Upper lobe of left lung (tissue), 6 donors: ENCODE data around the gene PDK2. TPM values are rescaled to one million over a fixed set of nuclear protein-coding genes. Genes with fewer than 3 reads are reported as not detected.
A peak's percentile ranks its signal among the peaks of the same experiment; 100 is the strongest.
"Not testable (repeated sequence)": the region's sequence is repeated elsewhere in the genome, so short reads cannot be mapped to it uniquely, and the experiment has no call there.

Source experiments
- ATAC-seq, 2 donors: fragments of 200-7000 bp; cut with Tn5 transposase; one replicate each; pipeline ENCODE4 v1.9.1; 2022; ENCODE audit warnings: mild to moderate bottlenecking in 2 of 2, moderate library complexity in 2 of 2; ENCODE audit not compliant: low FRiP score in 2 of 2
- DNase-seq, 2 donors: peaks; one replicate each; pipeline ENCODE4 v3.0.0-alpha.2; 2019 to 2020
- H3K27ac ChIP-seq, 4 donors: fragments of 200-600 bp; sonication (generic); one replicate each; pipeline ENCODE4 v1.5.1; 2016 to 2019
- H3K27me3 ChIP-seq, 4 donors: fragments of 200-600 bp; sonication (generic); one replicate each; pipeline ENCODE4 v1.5.1; 2017 to 2019
- H3K36me3 ChIP-seq, 4 donors: fragments of 200-600 bp; sonication (generic); one replicate each; pipeline ENCODE4 v1.5.1; 2016 to 2019
- H3K4me1 ChIP-seq, 4 donors: fragments of 200-600 bp; sonication (generic); one replicate each; pipeline ENCODE4 v1.5.1; 2018 to 2019
- H3K4me3 ChIP-seq, 4 donors: fragments of 200-600 bp; sonication (generic); one replicate each; pipeline ENCODE4 v1.5.1; 2017 to 2019; ENCODE audit warnings: mild to moderate bottlenecking in 2 of 4, moderate library complexity in 1 of 4
- H3K9me3 ChIP-seq, 4 donors: fragments of 200-600 bp; sonication (generic); one replicate each; pipeline ENCODE4 v1.5.1; 2018 to 2019
- EP300 ChIP-seq, 4 donors: sonication (generic); formaldehyde crosslinking; IDR thresholded peaks; one replicate each; pipeline ENCODE4 v1.5.1; 2017; ENCODE audit warnings: antibody characterized with exemption in 4 of 4, control low read depth in 2 of 4
- POLR2A ChIP-seq, 4 donors: fragments of 450-650 bp; IDR thresholded peaks; one replicate each; pipeline ENCODE4 v1.5.1; 2016 to 2017; ENCODE audit warnings: antibody characterized with exemption in 4 of 4, mild to moderate bottlenecking in 2 of 4
- POLR2AphosphoS5 ChIP-seq, 2 donors: sonication (generic); formaldehyde crosslinking; IDR thresholded peaks; one replicate each; pipeline ENCODE4 v1.5.1; 2017; ENCODE audit warnings: antibody characterized with exemption in 2 of 2
- WGBS, 2 donors: methylation state at CpG; one replicate each; pipeline ENCODE4 v1.1.5; 2017 to 2018; 5-methylcytosine and 5-hydroxymethylcytosine counted together
- total RNA-seq, 6 donors: library from RNA; depleted of rRNA in 4 of 6; stranded (reverse); fragments of >200 nt in 4 of 6; gene quantifications; one replicate each; pipeline versions ENCODE4 v1.1.0 to v1.2.1, GENCODE V29; 2016 to 2021
- TF ChIP-seq, protein P1 (sequence below), 6 experiments: fragments of 450-650 bp in 4 of 6; fragments of 200-600 bp in 2 of 6; sonication (generic) in 2 of 6; IDR thresholded peaks; one replicate each; pipeline ENCODE4 v1.5.1; 2016 to 2019; ENCODE audit warnings: antibody characterized with exemption in 6 of 6
- donor health status: DM: no; HTN: no; CAD: no; lungs with moderate emphysema.
- donor health status: DM: no; HTN: yes; CAD: no; lungs with severe emphysema.

PDK2 gene
- total RNA-seq, 6 donors from 2014 or later = 15.7 to 80.7 (median 34.9) TPM

- peaks cover 0 to 6% (median 1%) of the 10 kb centered on the region in 4 donors for H3K36me3 ChIP-seq
- peak; percentile 44 to 86 for ATAC-seq
- H3K27ac ChIP-seq = peak overlapping the region; percentile 90 to 97 (median 92)
- peak in 1 of 2 donors; percentile 91 for DNase-seq
- WGBS, 2 donors = 69 to 77% methylated on average over 9 of the region's 9 CpGs
- H3K27me3 ChIP-seq = no peaks in the 10 kb centered on the region
- peak overlapping the region in 1 of 4 donors; percentile 85 for H3K4me3 ChIP-seq
- peaks cover 82 to 88% (median 84%) of the 10 kb centered on the region in 4 donors for H3K4me1 ChIP-seq
- TF ChIP-seq POLR2AphosphoS5 (IDR thresholded peaks at IDR 0.05) = peak; percentile 49 to 66
- TF ChIP-seq, protein P1, sequence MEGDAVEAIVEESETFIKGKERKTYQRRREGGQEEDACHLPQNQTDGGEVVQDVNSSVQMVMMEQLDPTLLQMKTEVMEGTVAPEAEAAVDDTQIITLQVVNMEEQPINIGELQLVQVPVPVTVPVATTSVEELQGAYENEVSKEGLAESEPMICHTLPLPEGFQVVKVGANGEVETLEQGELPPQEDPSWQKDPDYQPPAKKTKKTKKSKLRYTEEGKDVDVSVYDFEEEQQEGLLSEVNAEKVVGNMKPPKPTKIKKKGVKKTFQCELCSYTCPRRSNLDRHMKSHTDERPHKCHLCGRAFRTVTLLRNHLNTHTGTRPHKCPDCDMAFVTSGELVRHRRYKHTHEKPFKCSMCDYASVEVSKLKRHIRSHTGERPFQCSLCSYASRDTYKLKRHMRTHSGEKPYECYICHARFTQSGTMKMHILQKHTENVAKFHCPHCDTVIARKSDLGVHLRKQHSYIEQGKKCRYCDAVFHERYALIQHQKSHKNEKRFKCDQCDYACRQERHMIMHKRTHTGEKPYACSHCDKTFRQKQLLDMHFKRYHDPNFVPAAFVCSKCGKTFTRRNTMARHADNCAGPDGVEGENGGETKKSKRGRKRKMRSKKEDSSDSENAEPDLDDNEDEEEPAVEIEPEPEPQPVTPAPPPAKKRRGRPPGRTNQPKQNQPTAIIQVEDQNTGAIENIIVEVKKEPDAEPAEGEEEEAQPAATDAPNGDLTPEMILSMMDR (IDR thresholded peaks at IDR 0.05) = no peak
- TF ChIP-seq POLR2A (IDR thresholded peaks at IDR 0.05) = peak in 2 of 4 donors; percentile 33 to 62
- peak in 1 of 4 donors; percentile 65 for TF ChIP-seq EP300 (IDR thresholded peaks at IDR 0.05)
- no peaks in the 10 kb centered on the region for H3K9me3 ChIP-seq
These were observed 34.0 kb upstream of the PDK2 start for GRCh38 chr17:50060951-50061712.

DNA sequence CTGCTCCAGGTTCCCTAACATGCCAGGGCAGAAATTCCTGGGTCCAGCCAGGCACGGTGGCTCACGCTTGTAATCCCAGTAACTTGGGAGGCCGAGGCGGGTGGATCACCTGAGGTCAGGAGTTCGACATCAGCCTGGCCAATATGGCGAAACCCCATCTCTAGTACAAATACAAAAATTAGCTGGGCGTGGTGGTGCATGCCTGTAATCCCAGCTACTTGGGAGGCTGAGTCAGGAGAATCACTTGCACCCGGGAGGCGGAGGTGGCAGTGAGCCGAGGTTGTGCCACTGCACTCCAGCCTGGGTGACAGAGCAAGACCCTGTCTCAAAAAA is 33.5 kb upstream of the PDK2 start:
- not testable (repeated sequence) for H3K9me3 ChIP-seq, H3K36me3 ChIP-seq, ATAC-seq, DNase-seq, H3K27me3 ChIP-seq
- peaks cover 82 to 88% (median 84%) of the 10 kb centered on the region in 4 donors for H3K4me1 ChIP-seq
- H3K27ac ChIP-seq = peak overlapping the region; percentile 90 to 97 (median 92)
- 61 to 76% methylated on average over 10 of the region's 10 CpGs for WGBS, 2 donors
- peak overlapping the region in 1 of 4 donors; percentile 18 for H3K4me3 ChIP-seq

DNA sequence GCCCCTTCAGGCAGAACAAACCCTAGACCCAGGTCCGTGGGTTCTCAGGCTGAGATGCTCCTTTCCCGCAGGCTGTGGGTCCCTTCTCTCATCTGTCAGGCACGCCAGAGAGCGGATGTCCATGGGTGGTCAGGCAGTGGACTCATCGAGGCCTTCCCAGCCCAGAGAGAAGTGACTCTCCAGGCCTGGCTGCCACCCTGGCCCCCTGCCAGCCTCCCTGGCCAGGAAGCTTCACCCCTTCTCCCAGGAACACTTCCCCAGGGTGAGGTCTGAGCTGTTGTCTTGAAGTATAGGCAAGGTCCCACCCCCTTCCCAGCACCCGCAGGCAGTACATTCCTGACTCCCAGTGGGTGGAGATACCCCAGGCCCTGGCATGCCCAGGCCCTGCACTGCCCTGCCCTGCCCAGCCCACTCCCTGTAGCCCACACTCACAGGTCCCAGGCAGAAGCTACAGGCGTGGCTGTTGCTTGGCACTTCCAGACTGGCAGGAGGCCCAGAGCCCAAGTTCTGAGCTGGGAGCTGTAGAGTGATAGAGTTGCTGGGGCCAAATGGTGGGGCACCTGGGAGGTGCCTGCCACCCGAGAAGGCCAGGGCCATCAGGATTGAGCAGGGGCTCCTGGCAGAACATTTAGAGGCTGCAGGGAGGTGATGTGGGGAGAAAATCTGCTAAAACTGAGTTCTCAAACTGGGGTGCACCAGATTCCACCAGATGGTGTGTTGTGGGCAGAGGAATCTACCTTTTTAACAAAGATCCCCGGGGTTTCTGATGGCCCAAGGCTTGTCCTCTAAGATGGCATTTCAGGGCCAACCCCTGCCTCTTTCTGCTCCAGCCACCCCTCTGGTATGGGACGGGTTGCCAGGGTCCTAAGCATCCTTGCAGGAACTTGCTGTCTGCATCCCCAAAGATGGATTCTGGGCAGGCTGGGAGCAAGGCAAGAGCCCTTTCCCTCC is 32.6 kb upstream of the PDK2 start:
- TF ChIP-seq POLR2A (IDR thresholded peaks at IDR 0.05) (peak in 2 of 4 donors; percentile 29 to 55), EP300 (IDR thresholded peaks at IDR 0.05) (peak in 1 of 4 donors; percentile 95), POLR2AphosphoS5 (IDR thresholded peaks at IDR 0.05) (peak; percentile 64 to 88)
- TF ChIP-seq, protein P1 (IDR thresholded peaks at IDR 0.05) = no peak
- Histone ChIP-seq H3K4me3 (no peak overlapping the region), H3K36me3 (peaks cover 0 to 14% (median 7%) of the 10 kb centered on the region in 4 donors), H3K4me1 (peaks cover 78 to 81% (median 79%) of the 10 kb centered on the region in 4 donors), H3K27me3 (no peaks in the 10 kb centered on the region), H3K9me3 (no peaks in the 10 kb centered on the region), H3K27ac (peak overlapping the region; percentile 90 to 97 (median 92))
- WGBS, 2 donors = 43 to 56% methylated on average over 3 to 10 of the region's 10 CpGs
- ATAC-seq = peak; percentile 68 to 92
- peak; percentile 92 to 97 for DNase-seq

GRCh38 chr17:50063561-50064252 is 31.4 kb upstream of the PDK2 start:
- WGBS, 2 donors = 84 to 87% methylated on average over 8 of the region's 8 CpGs
- no peak for ATAC-seq
- H3K27ac ChIP-seq = peak overlapping the region; percentile 90 to 97 (median 92)
- peaks cover 0 to 23% (median 17%) of the 10 kb centered on the region in 4 donors for H3K36me3 ChIP-seq
- no peak overlapping the region for H3K4me3 ChIP-seq
- peak in 1 of 2 donors; percentile 57 for DNase-seq
- H3K4me1 ChIP-seq = peaks cover 67 to 69% (median 68%) of the 10 kb centered on the region in 4 donors
- TF ChIP-seq EP300 (IDR thresholded peaks at IDR 0.05) (no peak), POLR2AphosphoS5 (IDR thresholded peaks at IDR 0.05) (peak; percentile 20 to 33)
- no peaks in the 10 kb centered on the region for H3K27me3 ChIP-seq
- H3K9me3 ChIP-seq = no peaks in the 10 kb centered on the region

DNA sequence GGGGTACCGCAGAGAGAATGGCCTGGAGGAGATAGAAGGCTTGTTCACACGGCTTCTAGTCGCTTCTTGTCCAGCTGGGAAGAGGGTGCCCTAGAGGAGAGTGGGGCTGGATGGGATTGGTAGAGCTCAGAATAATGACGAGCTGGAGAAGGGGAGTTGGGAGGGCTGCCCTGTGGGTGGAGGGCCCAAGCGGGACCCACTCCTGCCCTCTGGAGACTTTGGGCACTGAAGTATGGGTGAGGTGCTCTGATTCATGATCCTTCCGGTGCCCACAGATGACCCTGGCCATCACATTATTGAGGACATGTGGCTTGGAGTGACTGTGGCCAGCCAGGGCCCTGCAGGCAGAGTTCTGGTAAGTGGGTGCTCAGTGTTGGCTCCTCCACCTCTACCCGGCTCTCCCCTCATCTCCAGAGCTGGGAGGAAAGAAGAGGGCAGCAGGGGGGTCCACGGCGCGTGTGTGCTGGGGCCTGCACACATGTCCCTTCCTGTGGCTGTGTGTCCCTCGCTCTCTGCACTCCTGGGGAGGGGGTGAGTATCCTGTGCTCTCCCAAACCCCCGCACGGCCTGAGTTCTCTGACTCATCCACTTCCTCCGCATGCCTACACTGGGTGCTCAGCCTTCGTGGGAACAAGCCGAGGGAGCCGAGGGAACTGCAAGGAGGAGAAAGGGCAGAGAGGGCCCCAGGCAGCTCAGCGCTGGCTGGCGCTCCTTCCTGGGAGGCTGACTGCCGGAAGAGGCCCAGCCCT is 30.7 kb upstream of the PDK2 start:
- peaks cover 5 to 31% (median 23%) of the 10 kb centered on the region in 4 donors for H3K36me3 ChIP-seq

More for the DNA sequence above, 30.7 kb upstream of the PDK2 start:
- H3K9me3 ChIP-seq = no peaks in the 10 kb centered on the region
- WGBS, 2 donors = 41 to 43% methylated on average over 17 to 19 of the region's 20 CpGs
- peak; percentile 32 to 42 for ATAC-seq
- peaks cover 60 to 62% (median 60%) of the 10 kb centered on the region in 4 donors for H3K4me1 ChIP-seq
- no peak for TF ChIP-seq POLR2A (IDR thresholded peaks at IDR 0.05)
- TF ChIP-seq, protein P1 (IDR thresholded peaks at IDR 0.05) = peak in 2 of 6 experiments; percentile 2 to 23
- peak; percentile 50 to 58 for TF ChIP-seq POLR2AphosphoS5 (IDR thresholded peaks at IDR 0.05)
- TF ChIP-seq EP300 (IDR thresholded peaks at IDR 0.05) = peak in 1 of 4 donors; percentile 4
- DNase-seq = peak in 1 of 2 donors; percentile 83
- H3K4me3 ChIP-seq = no peak overlapping the region
- H3K27me3 ChIP-seq = no peaks in the 10 kb centered on the region
- peak overlapping the region; percentile 90 to 97 (median 92) for H3K27ac ChIP-seq
